NCI-H345 treated with DMSO at 0.1 percent for 48 hours (cell line): ENCODE data around the gene IFT88.

Experiments used
- DNase-seq: peaks from one replicate; lab custom pipeline; 2025; ENCODE audit not compliant: unreplicated experiment; lab: John Stamatoyannopoulos, UW

IFT88 gene

GRCh38 chr13:20561741-20562140, 5.2 kb upstream of the IFT88 start:
- no peak for DNase-seq

GRCh38 chr13:20565115-20565736, 1.7 kb upstream of the IFT88 start:
- no peak for DNase-seq

GRCh38 chr13:20566468-20566897, 474 bp upstream of the IFT88 start:
- no peak for DNase-seq

- no peak for DNase-seq
Measured at GRCh38 chr13:20567881-20568528, 1.0 kb downstream of the IFT88 start.

- DNase-seq: no peak
Measured at GRCh38 chr13:20570517-20570916, 3.6 kb downstream of the IFT88 start.

GRCh38 chr13:20571676-20572075, 4.7 kb downstream of the IFT88 start:
- DNase-seq: no peak

- DNase-seq: no peak
Measured at GRCh38 chr13:20573186-20573585, 6.2 kb downstream of the IFT88 start.

GRCh38 chr13:20573636-20574035, 6.7 kb downstream of the IFT88 start:
- no peak for DNase-seq

GRCh38 chr13:20579191-20579590, 12.2 kb downstream of the IFT88 start:
- no peak for DNase-seq

GRCh38 chr13:20580257-20580656, 13.3 kb downstream of the IFT88 start:
- no peak for DNase-seq

- DNase-seq: no peak
Measured at GRCh38 chr13:20582026-20582425, 15.1 kb downstream of the IFT88 start.

- DNase-seq: no peak
Measured at GRCh38 chr13:20583803-20584293, 16.9 kb downstream of the IFT88 start.

- DNase-seq: no peak
Measured at GRCh38 chr13:20585371-20585770, 18.4 kb downstream of the IFT88 start.

GRCh38 chr13:20588529-20589110, 21.7 kb downstream of the IFT88 start:
- no peak for DNase-seq

GRCh38 chr13:20590561-20590960, 23.6 kb downstream of the IFT88 start:
- DNase-seq: no peak

- no peak for DNase-seq
Measured at GRCh38 chr13:20592606-20593005, 25.6 kb downstream of the IFT88 start.

GRCh38 chr13:20594280-20594679, 27.3 kb downstream of the IFT88 start:
- DNase-seq: no peak

GRCh38 chr13:20607015-20607414, 40.1 kb downstream of the IFT88 start:
- DNase-seq: no peak

GRCh38 chr13:20608438-20609020, 41.6 kb downstream of the IFT88 start:
- no peak for DNase-seq

- no peak for DNase-seq
Measured at GRCh38 chr13:20609145-20609544, 42.2 kb downstream of the IFT88 start.

- DNase-seq: no peak
Measured at GRCh38 chr13:20610006-20610405, 43.0 kb downstream of the IFT88 start.
